BE2C (cell line): ENCODE results near the gene CCM2L. TPM values are rescaled to one million over a fixed set of nuclear protein-coding genes. Genes with fewer than 3 reads are reported as not detected.

Experiments
- DNase-seq: peaks from one replicate; pipeline ENCODE4 v3.0.0-alpha.2; 2020
- H3K27me3 ChIP-seq: fragments of 250-450 bp; sonication (Bioruptor Pico); 2 replicates; pipeline ENCODE4 v1.5.1; 2020; ENCODE audit warnings: mild to moderate bottlenecking
- H3K36me3 ChIP-seq: fragments of 250-450 bp; sonication (Bioruptor Pico); 2 replicates; pipeline ENCODE4 v1.5.1; 2020; ENCODE audit warnings: mild to moderate bottlenecking
- H3K4me1 ChIP-seq: fragments of 250-450 bp; sonication (Bioruptor Pico); 2 replicates; pipeline ENCODE4 v1.5.1; 2020
- H3K4me3 ChIP-seq: 2 replicates; pipeline ENCODE4 v1.5.1; 2011; ENCODE audit warnings: low read depth, low read length
- H3K9me3 ChIP-seq: fragments of 250-450 bp; sonication (Bioruptor Pico); 2 replicates; pipeline ENCODE4 v1.5.1; 2020
- polyA plus RNA-seq: library from polyadenylated mRNA; unstranded; fragments of >200 nt; gene quantifications from one replicate; pipeline ENCODE4 v1.2.1, GENCODE V29; 2012; ENCODE audit warnings: low read depth, missing spikeins; ENCODE audit not compliant: insufficient read length, insufficient read depth
- TF ChIP-seq, protein P1 (sequence below): IDR thresholded peaks from 2 replicates; pipeline ENCODE4 v1.5.1; 2012; ENCODE audit warnings: mild to moderate bottlenecking, low read depth, low read length

Gene CCM2L
- 1.3 TPM for polyA plus RNA-seq

DNA sequence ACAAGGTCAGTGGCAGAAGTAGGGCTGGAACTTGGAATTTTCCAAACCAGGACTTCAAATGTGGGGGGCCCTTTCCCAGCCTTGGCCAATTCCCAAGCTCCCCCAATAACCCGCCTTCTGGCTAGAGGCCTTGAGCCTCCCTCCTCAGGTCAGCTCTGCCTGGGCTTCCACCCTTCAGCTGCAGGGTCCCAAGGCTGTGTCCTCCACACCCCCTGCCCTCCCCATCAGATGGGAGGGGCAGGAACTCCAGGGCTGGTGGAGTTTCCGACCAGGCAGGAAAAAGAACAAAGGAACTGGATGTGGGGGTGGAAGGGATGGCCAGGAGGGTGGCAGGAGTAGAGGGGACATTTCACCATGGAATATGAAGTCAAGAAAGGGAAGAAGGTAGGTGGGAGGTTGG is at the start of gene CCM2L:
TSS of gene CCM2L (plus strand) at position 338 of the 400 bp plus-strand sequence. CDS start at position 355, 17 bp downstream.
- Histone ChIP-seq H3K4me3 (no peak within 1 kb of the TSS), H3K4me1 (peaks cover 8% of the 10 kb centered on the region; the same call in 1 of the 2 replicates), H3K27me3 (no peaks in the 10 kb centered on the region), H3K36me3 (no peaks in the 10 kb centered on the region), H3K9me3 (no peaks in the 10 kb centered on the region)
- TF ChIP-seq, protein P1, sequence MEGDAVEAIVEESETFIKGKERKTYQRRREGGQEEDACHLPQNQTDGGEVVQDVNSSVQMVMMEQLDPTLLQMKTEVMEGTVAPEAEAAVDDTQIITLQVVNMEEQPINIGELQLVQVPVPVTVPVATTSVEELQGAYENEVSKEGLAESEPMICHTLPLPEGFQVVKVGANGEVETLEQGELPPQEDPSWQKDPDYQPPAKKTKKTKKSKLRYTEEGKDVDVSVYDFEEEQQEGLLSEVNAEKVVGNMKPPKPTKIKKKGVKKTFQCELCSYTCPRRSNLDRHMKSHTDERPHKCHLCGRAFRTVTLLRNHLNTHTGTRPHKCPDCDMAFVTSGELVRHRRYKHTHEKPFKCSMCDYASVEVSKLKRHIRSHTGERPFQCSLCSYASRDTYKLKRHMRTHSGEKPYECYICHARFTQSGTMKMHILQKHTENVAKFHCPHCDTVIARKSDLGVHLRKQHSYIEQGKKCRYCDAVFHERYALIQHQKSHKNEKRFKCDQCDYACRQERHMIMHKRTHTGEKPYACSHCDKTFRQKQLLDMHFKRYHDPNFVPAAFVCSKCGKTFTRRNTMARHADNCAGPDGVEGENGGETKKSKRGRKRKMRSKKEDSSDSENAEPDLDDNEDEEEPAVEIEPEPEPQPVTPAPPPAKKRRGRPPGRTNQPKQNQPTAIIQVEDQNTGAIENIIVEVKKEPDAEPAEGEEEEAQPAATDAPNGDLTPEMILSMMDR: no peak
- DNase-seq: no peak

DNA sequence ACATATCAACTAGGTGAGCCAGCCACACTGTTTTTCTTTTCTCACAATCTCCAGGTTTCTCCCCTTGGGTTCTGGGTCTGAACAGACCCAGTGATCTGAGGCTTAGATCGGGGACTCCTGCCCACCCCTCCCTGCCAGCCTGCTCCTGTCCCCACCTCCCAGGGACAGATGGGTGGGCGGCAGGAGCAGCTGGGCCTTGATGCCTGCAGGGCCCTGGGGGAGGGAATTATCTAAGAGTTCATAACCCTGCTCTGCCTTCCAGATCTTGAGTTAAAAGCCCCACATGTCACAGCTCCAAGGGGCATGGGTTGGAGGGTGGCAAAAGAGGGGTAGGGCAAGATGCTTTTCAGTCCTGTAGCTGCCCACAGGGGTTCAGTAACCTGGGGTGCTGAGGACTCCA is 47.5 kb upstream of the CCM2L start:
- H3K4me3 ChIP-seq: no peak overlapping the region
- peak; percentile 32 for DNase-seq
- TF ChIP-seq, protein P1: no peak
- H3K4me1 ChIP-seq: peaks cover 16% of the 10 kb centered on the region
- no peaks in the 10 kb centered on the region for H3K36me3 ChIP-seq
- H3K27me3 ChIP-seq: no peaks in the 10 kb centered on the region
- H3K9me3 ChIP-seq: no peaks in the 10 kb centered on the region

DNA sequence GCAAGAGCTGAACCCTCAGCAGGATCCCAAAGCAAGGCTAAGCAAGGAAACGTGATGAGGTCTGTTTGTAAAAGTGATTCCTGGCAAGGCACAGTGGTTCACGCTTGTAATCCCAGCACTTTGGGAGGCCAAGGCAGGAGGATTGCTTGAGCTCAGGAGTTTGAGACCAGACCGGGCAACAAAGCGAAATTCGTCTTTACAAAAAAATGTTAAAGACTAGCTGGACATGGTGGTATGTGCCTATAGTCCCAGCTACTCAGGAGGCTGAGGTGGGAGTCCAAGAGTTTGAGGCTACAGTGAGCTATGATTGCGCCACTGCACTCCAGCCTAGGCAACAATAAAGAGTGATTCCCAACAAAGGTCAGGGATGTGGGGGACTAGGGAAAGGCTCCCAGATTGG is 46.3 kb upstream of the CCM2L start:
- H3K27me3 ChIP-seq: no peaks in the 10 kb centered on the region
- H3K9me3 ChIP-seq: no peaks in the 10 kb centered on the region
- TF ChIP-seq, protein P1: no peak
- H3K4me1 ChIP-seq: peaks cover 16% of the 10 kb centered on the region
- no peak overlapping the region for H3K4me3 ChIP-seq
- no peak for DNase-seq
- no peaks in the 10 kb centered on the region for H3K36me3 ChIP-seq

DNA sequence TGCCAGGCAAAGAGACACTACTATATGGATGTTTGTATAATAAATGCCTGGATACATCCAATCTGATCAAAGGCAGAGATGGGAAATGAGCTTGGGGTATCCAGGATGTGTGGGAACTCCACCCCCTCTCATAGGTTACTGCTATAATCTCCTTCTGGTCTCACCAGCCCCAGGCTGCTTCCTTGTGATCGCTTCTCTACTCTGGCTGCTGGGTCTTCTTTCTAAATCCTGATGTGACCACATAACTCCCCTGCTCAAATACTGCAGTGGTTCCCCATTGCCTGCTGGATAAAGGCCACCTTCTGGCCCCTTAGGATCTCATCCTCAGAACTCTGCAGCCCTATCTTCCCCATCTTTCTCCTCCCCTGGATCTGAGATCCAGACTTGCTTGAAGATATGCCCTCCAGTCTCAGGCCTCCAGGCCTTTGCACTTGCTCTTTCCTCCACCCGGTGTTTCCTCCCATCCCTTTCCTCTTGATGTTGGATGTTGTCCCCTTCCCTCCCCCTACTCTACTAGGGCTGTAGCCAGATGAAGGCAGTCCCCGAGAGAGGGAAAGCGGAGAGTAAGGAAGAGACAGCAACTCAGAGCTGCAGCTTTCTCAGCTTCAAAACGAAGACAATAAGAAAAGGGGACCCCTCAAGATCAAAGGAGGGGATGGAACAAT is 43.1 kb upstream of the CCM2L start:
- TF ChIP-seq, protein P1: no peak
- Histone ChIP-seq H3K9me3 (no peaks in the 10 kb centered on the region), H3K4me3 (peak overlapping the region; percentile 90), H3K27me3 (no peaks in the 10 kb centered on the region), H3K36me3 (no peaks in the 10 kb centered on the region), H3K4me1 (peaks cover 19% of the 10 kb centered on the region)
- no peak for DNase-seq

DNA sequence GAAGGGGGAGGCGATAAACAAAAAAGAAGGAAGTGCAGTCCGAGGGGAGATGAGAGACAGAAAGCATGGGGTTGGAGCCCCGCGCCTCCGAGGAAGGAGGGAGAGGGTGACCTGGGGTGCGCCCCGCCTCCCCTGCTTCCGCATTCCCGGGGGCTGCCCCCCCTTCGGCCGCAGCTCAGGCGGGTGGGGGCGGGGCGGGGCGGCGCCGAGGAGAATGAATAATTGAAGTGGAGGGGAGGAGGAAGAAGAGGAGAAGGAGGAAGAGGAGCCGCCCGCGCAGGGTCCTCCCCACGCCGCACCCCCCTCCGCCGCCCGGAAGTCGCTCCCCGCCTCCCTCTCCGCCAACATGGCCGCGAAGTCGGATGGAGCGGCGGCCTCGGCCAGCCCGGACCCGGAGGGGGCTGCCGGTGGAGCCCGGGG is 42.4 kb upstream of the CCM2L start, which contains the start of gene XKR7:
TSS of gene XKR7 (plus strand) at position 322 of the 420 bp plus-strand sequence. CDS start at position 347, 25 bp downstream.
- peak; percentile 64 for DNase-seq
- Histone ChIP-seq H3K36me3 (no peaks in the 10 kb centered on the region), H3K9me3 (no peaks in the 10 kb centered on the region), H3K4me1 (peaks cover 18% of the 10 kb centered on the region), H3K4me3 (peak within 1 kb of the TSS; percentile 90), H3K27me3 (no peaks in the 10 kb centered on the region)
- TF ChIP-seq, protein P1: no peak
